Fibroblast of the aortic adventitia (primary cell): ENCODE results near the gene PTPN7. TPM values are rescaled to one million over a fixed set of nuclear protein-coding genes. Genes with fewer than 3 reads are reported as not detected.

Experiments
- DNase-seq: peaks from one replicate; pipeline ENCODE4 v3.0.0-alpha.2; 2010; ENCODE audit warnings: low read depth
- H3K4me3 ChIP-seq: 2 replicates; pipeline ENCODE4 v1.5.1; 2011; ENCODE audit warnings: low read depth, mild to moderate bottlenecking, control low read depth, low read length, moderate library complexity
- CTCF ChIP-seq: IDR thresholded peaks from 2 replicates; pipeline ENCODE4 v1.5.1; 2011; ENCODE audit warnings: mild to moderate bottlenecking, low read length, control low read depth, inconsistent platforms; ENCODE audit not compliant: insufficient read depth
- total RNA-seq: library from RNA; depleted of rRNA; stranded (reverse); fragments of >200 nt; gene quantifications from 2 replicates; pipeline ENCODE4 v1.2.3, GENCODE V29; 2012; ENCODE audit warnings: low replicate concordance

The PTPN7 gene
- total RNA-seq, 1 donor: not detected

- no peak for TF ChIP-seq CTCF
- no peak overlapping the region for H3K4me3 ChIP-seq
- no peak for DNase-seq
Measured at GRCh38 chr1:202124142-202124541, 36.3 kb downstream of the PTPN7 start.

- H3K4me3 ChIP-seq: no peak overlapping the region
- TF ChIP-seq CTCF: no peak
- DNase-seq: no peak
Measured at GRCh38 chr1:202123336-202123813, 37.0 kb downstream of the PTPN7 start.

- peak; percentile 74 for TF ChIP-seq CTCF
- DNase-seq: peak; percentile 57
- H3K4me3 ChIP-seq: no peak within 1 kb of the TSS
Measured at GRCh38 chr1:202122639-202123335, 37.6 kb downstream of the PTPN7 start, which contains the start of gene GPR37L1. GPR37L1 (plus strand) TSS chr1:202122917; CDS start chr1:202122964, 47 bp downstream.

- DNase-seq: no peak
- no peak for TF ChIP-seq CTCF
- H3K4me3 ChIP-seq: no peak overlapping the region
Measured at GRCh38 chr1:202121006-202121405, 39.4 kb downstream of the PTPN7 start.

- H3K4me3 ChIP-seq: no peak overlapping the region
- no peak for DNase-seq
- TF ChIP-seq CTCF: no peak
Measured at GRCh38 chr1:202117898-202118371, 42.5 kb downstream of the PTPN7 start.

GRCh38 chr1:202116287-202116686 is 44.1 kb downstream of the PTPN7 start:
- DNase-seq: no peak
- no peak overlapping the region for H3K4me3 ChIP-seq
- no peak for TF ChIP-seq CTCF
